ENCODE data around the gene SQSTM1. TPM values are rescaled to one million over a fixed set of nuclear protein-coding genes. Genes with fewer than 3 reads are reported as not detected.
"Not testable (repeated sequence)": the region's sequence is repeated elsewhere in the genome, so short reads cannot be mapped to it uniquely, and the experiment has no call there.

Gene SQSTM1
- total RNA-seq, 1 donor from 2014 or later, result 1,006 TPM

DNA sequence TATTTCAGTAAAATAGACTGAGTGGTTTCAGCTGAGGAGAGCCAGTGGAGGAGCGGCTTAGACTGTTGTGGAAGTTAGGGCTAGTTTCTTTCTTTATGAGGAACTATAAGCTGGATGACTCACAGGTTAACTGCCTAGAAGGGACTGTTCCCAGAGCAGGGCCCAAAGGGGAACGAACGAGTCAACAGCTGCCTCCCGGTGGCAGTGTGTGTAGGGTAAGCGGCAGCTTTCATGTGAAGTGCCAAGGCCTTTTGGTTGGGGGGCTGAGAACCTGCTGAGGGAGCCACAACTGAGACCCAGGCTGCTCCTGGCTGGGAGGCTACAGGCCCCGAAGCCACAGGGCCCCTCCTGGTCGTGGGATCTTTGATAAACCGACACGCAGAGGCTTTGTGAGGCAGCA, 7.0 kb downstream of the SQSTM1 start:
- DNase-seq, result peak; percentile 62

DNA sequence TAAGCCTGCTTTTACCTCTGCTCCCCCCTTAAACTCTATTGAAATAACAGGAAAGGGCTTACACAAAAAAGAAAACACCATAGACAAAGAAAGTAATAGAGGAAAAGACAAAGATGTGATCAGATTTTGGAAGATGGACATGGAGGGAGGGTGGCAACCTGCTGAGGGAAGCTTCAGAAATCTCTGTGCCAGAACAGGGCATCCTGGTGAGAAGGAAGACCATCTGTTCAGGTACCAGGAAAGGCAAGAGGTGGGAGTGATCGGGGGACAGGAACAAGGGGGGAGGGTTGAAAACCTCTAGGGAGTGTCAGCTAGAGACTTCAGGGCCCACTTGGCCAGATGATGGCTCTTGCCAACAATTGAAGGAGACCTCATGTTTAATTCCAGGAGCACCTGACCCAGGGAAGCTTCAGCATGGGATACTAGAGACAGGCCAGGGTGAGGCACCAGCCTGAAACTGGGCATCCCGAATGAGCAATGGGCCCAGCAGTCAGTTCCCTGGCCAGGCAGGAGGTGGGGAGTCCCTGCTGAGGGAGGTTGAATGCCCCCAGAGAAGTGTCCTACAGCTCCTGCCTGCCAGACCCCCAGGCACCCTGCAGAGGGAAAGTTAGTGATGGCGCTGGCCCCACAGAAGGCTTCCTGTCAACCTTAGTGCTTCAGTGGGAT, 8.2 kb downstream of the SQSTM1 start:
- no peak for DNase-seq

DNA sequence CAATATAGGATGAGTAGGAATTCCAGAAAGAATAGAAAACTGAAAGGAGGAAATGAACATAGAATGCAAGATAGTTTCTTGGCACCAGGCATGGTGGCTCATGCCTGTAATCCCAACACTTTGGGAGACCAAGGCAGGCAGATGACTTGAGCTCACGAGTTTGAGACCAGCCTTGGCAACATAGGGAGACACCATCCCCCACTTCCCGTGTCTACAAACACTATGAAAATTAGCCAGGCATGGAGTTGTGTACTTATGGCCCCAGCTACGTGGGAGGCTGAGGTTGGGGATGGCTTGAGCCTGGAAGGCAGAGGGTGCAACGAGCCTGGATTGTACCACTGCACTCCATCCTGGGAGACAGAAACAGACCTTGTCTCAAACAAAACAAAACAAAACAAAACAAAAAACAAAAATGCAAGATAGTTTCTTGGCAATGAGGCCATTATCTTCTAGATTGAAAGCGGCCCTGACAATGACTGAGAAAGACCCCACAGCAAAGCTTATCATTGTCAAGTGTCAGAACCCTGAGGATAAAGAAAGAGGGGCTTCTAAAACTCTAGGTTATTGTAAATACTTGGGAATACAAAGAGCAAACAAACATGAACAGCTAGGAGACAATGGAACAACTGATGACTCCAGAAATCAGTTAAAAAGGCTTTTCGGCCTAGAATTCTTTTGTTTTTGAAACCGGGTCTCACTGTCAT, 9.2 kb downstream of the SQSTM1 start:
- DNase-seq, result no peak

DNA sequence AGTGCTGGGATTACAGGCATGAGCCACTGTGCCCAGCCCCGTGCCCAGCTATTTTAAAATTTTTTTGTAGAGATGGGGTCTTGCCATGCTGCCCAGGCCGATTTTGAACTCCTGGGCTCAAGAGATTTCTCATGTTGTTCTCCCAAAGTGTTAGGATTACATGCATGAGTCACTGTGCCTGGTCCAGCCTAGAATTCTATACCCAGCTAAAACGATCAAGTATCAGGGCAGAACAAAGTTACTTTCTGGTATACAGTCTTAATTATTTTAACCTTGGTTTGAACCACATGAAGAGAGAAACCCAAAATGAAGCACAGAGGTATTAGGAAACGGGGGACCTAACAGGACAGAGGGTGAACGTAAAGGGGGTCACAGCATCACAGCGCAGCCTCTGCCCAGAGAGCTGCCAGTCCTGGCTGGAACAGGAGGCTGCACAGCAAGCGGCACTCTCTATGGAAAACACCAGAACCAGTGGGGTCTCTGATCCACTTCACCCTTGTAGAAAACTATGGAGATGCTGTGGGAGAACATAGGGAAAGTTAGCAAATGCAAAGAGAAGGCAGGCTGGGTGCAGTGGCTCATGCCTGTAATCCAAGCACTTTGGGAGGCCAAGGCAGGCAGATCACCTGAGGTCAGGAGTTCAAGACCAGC, 10.2 kb downstream of the SQSTM1 start:
- DNase-seq, result no peak

DNA sequence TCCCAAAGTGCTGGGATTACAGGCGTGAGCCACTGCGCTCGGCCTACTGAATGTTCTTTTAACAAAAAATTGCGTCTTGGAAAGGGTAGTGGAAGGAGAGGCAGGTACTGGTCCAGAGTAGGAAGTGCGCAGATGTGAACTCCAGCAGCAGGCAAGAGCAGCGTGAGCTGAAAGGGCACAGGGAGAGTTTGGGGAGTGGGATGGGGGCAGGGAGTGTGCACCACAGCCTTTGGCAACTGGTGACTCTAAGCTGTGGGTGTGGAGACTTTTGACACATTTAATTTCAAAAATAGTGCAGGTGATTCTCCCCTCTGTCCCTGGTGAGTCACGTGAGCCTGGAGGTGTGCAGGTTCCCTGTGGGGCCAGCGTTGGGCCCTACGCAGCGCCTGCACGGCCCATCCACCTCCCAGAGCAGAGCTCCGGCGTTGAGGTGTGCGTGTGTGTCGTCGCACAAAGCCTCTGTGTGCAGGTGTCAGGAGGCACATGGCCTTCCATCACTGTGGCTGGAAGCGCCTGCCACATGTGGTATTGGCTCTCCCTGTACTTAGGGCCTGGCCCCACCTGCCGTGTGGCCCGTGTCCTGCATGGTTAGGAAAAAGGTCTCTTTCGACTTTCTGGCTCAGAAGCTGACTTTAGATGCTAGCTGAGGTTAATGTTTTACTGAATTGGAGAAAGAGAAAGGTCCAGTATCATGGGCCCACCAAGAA, 11.5 kb downstream of the SQSTM1 start:
- DNase-seq, result no peak

DNA sequence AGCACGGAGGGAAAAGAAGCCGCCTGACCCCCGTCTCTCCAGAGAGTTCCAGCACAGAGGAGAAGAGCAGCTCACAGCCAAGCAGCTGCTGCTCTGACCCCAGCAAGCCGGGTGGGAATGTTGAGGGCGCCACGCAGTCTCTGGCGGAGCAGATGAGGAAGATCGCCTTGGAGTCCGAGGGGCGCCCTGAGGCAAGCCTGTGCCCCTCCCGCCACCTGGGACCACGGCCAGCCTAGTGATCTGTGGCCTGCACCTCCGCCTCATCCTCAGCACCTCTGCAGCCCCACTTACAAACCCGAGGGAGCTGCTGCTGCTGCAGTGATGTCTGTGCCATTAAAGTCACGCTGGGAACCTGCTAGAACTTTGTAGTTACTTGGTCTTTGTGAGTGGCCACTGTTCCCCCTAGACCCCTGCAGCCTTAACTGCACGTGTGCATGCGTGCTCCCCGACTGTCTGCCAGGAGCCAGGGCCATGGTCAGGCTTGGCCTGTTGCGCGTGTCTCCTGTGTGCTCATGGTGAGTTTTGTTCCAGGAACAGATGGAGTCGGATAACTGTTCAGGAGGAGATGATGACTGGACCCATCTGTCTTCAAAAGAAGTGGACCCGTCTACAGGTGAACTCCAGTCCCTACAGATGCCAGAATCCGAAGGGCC, 12.5 kb downstream of the SQSTM1 start:
- no peak for DNase-seq

DNA sequence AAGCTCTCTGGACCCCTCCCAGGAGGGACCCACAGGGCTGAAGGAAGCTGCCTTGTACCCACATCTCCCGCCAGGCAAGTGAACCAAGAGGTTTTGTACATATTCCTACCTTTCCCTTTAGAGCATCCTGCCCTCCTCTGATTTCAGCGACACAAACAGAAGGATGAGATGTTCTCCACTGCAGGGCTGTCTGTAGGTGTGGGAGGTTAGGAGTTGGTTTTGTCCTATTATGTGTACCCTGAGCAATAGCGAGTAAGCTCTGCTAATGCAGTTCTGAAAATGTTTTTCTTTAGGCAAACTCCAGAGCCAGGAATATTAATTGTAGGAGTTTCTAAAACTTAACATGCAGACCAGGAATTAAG, 13.0 kb downstream of the SQSTM1 start:
- no peak for DNase-seq

DNA sequence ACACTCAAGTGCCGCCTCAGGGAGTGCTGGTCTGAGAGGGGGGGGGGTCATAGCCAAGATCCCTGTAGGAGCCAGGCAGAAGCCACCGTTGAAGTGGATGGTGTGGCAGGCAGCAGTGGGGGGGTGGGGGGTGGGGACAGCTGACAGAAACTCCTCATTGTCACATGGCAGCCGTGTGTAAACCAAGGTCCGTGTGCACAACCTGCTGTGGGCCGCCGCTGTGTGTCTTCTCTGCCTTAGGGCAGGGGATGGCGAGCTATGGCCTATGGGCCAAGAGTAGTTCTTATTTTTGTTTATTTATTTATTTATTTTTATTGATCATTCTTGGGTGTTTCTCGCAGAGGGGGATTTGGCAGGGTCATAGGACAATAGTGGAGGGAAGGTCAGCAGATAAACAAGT, 13.4 kb downstream of the SQSTM1 start:
- no peak for DNase-seq

DNA sequence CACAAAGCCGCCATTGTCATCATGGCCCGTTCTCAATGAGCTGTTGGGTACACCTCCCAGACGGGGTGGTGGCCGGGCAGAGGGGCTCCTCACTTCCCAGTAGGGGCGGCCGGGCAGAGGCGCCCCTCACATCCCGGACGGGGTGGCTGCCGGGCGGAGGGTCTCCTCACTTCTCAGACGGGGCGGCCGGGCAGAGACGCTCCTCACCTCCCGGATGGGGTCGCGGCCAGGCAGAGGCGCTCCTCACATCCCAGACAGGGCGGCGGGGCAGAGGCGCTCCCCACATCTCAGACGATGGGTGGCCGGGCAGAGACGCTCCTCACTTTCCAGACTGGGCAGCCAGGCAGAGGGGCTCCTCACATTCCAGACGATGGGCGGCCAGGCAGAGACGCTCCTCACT, 14.2 kb downstream of the SQSTM1 start:
- DNase-seq, result not testable (repeated sequence)

DNA sequence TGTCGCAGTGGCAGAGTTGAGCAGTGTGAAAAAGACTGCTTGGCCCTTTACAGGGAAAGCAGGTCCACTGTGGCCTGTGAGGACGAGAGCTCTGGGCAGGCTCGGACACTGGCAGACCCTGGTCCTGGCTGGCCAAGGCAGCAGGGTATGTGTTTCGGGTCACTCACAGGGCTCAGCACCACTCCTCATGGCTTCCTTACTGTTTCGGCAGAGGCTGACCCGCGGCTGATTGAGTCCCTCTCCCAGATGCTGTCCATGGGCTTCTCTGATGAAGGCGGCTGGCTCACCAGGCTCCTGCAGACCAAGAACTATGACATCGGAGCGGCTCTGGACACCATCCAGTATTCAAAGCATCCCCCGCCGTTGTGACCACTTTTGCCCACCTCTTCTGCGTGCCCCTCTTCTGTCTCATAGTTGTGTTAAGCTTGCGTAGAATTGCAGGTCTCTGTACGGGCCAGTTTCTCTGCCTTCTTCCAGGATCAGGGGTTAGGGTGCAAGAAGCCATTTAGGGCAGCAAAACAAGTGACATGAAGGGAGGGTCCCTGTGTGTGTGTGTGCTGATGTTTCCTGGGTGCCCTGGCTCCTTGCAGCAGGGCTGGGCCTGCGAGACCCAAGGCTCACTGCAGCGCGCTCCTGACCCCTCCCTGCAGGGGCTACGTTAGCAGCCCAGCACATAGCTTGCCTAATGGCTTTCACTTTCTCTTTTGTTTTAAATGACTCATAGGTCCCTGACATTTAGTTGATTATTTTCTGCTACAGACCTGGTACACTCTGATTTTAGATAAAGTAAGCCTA, 15.7 kb downstream of the SQSTM1 start:
- no peak for DNase-seq

DNA sequence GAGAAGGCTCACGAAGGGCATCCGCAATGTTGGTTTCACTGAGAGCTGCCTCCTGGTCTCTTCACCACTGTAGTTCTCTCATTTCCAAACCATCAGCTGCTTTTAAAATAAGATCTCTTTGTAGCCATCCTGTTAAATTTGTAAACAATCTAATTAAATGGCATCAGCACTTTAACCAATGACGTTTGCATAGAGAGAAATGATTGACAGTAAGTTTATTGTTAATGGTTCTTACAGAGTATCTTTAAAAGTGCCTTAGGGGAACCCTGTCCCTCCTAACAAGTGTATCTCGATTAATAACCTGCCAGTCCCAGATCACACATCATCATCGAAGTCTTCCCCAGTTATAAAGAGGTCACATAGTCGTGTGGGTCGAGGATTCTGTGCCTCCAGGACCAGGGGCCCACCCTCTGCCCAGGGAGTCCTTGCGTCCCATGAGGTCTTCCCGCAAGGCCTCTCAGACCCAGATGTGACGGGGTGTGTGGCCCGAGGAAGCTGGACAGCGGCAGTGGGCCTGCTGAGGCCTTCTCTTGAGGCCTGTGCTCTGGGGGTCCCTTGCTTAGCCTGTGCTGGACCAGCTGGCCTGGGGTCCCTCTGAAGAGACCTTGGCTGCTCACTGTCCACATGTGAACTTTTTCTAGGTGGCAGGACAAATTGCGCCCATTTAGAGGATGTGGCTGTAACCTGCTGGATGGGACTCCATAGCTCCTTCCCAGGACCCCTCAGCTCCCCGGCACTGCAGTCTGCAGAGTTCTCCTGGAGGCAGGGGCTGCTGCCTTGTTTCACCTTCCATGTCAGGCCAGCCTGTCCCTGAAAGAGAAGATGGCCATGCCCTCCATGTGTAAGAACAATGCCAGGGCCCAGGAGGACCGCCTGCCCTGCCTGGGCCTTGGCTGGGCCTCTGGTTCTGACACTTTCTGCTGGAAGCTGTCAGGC, 16.6 kb downstream of the SQSTM1 start:
- no peak for DNase-seq

DNA sequence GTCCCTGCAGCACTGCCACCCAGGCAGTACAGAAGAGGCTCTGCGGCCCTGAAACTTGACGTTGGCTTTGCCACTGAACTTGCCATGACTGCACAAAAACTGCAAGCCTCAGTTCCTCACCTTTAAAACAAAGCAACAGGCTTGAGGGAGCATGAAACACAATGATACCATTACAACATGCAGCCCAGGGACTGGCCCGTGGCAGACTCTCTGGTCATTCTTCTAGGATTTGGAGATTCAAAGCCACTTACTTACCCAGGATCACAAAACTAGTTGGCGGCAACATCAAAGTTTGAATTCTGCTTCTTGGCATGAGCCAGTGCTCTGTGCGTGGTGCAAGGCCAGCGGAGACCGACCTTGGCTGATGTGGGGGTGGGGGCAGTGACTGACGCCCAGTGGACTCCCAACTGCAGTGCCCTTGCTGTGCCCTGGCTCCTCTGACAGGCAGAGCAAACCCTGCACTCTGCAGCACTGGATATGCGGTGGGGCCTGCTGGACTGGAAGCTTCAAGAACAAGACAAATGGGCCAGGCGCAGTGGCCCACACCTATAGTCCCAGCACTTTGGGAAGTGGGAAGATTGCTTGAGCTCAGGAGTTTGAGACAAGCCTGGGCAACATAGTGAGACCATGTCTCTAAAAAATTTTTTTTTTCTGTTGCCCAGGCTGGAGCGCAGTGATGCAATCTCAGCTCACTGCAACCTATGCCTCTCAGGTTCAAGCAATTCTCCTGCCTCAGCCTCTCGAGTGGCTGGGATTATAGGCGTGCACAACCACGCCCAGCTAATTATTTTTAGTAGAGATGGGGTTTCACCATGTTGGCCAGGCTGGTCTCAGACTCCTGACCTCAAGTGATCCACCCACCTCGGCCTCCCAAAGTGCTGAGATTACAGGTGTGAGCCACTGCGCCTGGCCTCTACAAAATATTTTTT, 18.9 kb downstream of the SQSTM1 start:
- no peak for DNase-seq

DNA sequence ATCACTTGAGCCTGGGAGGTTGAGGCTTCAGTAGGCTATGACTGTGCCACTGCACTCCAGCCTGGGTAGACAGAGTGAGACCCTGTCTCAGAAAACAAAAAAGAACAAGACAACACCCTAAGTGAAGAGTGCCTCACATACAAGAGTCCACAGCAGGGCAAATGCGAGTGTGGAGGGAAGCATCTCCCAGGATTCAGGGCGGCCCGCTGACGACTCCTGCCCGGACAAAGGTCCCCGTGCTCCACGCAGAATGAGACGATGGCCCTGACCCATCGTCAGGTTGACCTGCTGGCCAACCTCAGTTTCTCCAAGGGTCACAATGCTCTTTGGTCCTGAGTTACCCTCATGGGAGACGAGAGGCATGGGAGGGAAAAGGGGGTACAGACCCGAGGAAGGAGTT, 19.6 kb downstream of the SQSTM1 start:
- no peak for DNase-seq

DNA sequence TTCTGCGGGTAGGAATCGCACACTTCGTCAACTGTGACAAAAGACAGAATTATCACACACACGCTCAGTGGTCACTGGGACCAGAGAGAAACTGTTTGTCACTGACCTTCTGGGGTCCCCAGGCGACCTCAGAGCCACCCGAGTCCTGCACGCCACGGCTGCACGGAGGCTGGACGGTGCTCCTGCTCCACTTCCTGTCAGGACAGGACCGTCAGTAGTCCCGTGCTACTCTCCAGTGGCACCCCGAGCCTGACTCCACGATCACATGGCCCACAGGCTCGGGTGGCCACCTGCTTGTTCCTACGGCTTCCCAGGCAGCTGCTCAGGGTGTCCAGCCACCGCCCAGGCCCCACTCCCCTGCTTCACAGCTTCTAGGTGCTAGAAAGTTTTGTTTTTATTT, 20.1 kb downstream of the SQSTM1 start:
- no peak for DNase-seq

DNA sequence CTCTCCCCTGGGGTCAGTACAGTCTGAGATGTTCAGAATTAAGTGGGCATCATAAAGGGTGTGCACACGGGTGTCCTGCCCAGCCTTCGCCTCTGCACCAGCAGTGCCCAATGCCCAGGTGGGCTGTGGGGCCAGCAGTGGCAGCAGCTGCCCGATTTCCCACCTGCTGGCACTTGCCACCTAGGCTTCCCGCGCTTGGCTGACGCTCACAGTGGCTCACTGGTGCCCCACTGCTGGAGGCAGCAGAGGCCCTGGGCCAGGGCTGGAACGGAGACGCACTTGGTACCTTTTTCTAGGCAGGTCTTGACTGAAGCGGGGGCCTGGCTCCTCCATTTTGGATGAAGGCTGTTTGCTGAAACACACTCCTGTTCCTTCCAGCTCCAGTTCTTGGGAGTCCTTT, 20.9 kb downstream of the SQSTM1 start:
- DNase-seq, result no peak

DNA sequence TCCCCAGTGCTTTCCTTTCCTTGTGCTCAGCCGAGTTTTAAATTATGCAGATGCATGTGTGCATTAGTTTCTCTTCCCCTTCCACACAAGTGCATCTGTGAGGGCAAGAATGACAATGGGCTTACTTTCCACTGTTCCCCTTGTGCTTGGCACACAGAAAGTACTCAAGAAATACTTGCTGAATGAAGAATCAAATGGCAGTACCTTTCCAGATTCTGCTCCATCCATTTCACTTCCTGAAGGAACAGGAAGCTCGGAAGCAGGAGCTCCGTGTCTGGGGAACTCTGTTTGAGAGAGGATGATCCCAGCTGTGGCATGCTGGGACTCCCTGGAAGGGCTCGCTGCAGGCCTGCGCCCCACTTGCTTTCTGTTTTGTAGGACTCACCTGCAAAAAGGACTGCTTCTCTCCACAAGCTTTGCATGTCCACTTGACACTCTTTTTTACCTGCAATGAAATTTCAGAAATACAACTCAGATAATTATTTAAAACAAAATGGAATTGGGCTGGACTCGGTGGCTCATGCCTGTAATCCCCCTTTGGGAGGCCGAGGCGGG, 32.4 kb downstream of the SQSTM1 start:
- no peak for DNase-seq

DNA sequence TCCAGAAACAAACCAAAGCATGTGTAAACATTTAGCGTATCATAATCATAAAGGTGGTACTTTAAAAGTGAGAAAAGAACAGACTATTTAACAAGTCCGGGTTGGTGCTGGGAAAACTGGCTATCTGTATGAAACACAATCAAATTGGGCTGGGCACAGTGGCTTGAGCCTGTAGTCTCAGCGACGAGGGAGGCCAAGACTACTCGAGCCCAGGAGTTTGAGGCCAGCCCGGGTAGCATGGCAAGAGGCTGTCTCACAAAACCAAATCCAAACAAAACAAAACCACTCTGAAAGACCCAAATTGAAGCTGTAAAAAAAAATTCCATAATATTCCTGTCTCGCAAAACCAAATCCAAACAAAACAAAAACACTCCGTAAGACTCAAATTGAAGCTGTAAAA, 33.7 kb downstream of the SQSTM1 start:
- no peak for DNase-seq

DNA sequence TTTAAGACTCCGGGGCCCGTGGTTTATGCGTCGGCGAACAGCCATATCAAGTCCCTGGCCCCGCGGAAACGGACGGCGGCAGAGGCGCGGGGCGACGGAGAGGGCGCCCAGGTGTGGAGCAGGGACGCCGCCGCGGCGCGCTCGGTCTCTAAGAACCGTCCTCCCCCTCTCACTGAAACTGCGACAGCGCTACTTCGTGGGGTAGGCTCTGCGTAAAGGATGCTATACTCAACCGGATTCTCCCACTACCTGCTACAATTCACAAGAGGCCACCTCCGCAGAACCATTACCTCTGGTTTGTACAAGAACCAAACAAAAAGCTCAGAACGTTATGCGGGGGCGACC, 37.5 kb downstream of the SQSTM1 start:
- DNase-seq, result peak; percentile 52

DNA sequence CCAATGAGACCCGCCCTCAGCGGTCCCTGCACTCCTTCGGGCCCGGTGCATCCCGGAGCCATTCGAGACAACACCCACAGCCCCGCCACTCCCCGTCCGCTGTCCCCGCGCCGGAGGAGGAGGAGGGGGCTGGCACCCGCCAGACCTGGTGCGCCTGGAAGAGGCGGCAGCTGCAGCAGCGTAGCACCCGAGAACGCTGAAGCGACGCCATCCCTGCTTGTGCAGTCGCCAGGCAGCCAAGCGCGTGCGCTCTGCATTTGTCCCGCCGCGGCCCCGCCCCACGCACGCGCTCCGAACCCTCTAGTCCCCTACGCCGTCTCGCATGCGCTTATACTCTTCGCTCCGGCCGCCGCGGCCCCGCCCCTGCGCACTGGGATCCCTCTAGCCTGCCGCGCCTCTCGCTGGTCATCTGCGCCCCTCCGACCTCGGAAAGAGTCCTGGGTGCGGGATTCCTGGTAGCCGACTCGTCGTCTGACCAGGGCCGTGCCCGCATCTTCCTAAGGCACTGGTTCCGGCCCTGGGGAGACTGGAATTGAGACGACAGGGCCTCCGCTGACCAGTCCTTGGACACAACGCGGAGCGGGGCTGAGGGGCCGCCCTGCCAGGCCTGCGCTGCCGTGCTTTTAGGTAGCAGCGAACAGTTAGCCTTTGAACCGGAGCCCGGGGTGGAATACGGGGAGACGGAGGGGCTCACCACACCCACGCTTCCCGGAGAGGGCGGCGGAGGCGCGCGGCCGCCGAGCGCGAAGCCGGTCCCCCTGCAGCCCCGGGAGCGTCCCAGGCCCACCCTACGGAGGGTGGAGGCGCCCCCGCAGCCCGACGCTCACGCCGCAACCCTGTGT, 38.1 kb downstream of the SQSTM1 start, which contains the start of gene MRNIP:
Gene MRNIP (minus strand): TSS at position 232 of the 842 bp plus-strand sequence. CDS start 21 bp downstream, at position 211.
- DNase-seq, result peak; percentile 98
